ENCODE measurements around the gene MAMDC2.

DNA sequence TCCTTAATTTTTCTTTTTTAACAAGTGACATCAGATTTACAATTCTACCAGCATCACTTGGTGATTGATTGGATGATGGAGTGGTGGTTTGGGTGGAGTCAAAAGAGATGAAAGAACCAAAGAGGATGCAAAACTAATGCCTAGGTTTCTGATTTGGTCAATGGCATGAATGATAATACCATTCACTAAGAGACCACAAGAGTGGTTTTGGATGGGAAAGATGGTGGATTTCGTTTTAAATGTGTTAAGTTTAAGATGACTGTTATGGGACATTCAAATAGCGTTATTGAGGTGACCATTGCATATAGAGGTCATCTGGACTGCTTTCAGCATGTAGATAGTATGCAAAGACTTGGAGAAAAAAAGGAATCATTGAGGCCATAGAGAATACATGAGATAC, 218.7 kb downstream of the MAMDC2 start:
- TF ChIP-seq, protein P1, sequence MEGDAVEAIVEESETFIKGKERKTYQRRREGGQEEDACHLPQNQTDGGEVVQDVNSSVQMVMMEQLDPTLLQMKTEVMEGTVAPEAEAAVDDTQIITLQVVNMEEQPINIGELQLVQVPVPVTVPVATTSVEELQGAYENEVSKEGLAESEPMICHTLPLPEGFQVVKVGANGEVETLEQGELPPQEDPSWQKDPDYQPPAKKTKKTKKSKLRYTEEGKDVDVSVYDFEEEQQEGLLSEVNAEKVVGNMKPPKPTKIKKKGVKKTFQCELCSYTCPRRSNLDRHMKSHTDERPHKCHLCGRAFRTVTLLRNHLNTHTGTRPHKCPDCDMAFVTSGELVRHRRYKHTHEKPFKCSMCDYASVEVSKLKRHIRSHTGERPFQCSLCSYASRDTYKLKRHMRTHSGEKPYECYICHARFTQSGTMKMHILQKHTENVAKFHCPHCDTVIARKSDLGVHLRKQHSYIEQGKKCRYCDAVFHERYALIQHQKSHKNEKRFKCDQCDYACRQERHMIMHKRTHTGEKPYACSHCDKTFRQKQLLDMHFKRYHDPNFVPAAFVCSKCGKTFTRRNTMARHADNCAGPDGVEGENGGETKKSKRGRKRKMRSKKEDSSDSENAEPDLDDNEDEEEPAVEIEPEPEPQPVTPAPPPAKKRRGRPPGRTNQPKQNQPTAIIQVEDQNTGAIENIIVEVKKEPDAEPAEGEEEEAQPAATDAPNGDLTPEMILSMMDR (IDR thresholded peaks at IDR 0.05), result no peak
- TF ChIP-seq POLR2A (IDR thresholded peaks at IDR 0.05), result no peak
